Calu3 (cell line): Measurements from ENCODE around the gene CMTM8. TPM values are rescaled to one million over a fixed set of nuclear protein-coding genes. Genes with fewer than 3 reads are reported as not detected.

ENCODE experiments used
- BruUV-seq: library from RNA; stranded (reverse); fragments of 400-500 nt; replicated peaks from 2 replicates; lab custom pipeline; 2021; lab: Mats Ljungman, UMichigan
- CTCF ChIA-PET: fragments of 300-600 bp; sonication (Branson Sonifier 250); formaldehyde crosslinking; loops from one replicate; lab custom pipeline; 2022; ENCODE audit warnings: antibody characterized with exemption; lab: Charles Lee
- DNase-seq: peaks from one replicate; pipeline ENCODE4 v3.0.0; 2022
- H3K27ac Mint-ChIP-seq: one replicate; pipeline ENCODE4 v1.8.0; 2022; ENCODE audit warnings: mixed read lengths; ENCODE audit not compliant: unreplicated experiment
- H3K27me3 Mint-ChIP-seq: one replicate; pipeline ENCODE4 v1.8.0; 2022; ENCODE audit warnings: mixed read lengths; ENCODE audit not compliant: unreplicated experiment
- H3K36me3 Mint-ChIP-seq: one replicate; pipeline ENCODE4 v1.8.0; 2022; ENCODE audit warnings: mild to moderate bottlenecking, moderate library complexity, mixed read lengths; ENCODE audit not compliant: insufficient read depth, unreplicated experiment
- H3K4me1 Mint-ChIP-seq: one replicate; pipeline ENCODE4 v1.8.0; 2022; ENCODE audit warnings: mild to moderate bottlenecking, low read depth, mixed read lengths; ENCODE audit not compliant: unreplicated experiment
- H3K4me3 Mint-ChIP-seq: one replicate; pipeline ENCODE4 v1.8.0; 2022; ENCODE audit warnings: mild to moderate bottlenecking, low read depth, moderate library complexity, mixed read lengths; ENCODE audit not compliant: unreplicated experiment
- H3K9me3 Mint-ChIP-seq: one replicate; pipeline ENCODE4 v1.8.0; 2022; ENCODE audit warnings: low read depth, mixed read lengths; ENCODE audit not compliant: unreplicated experiment
- CTCF ChIP-seq: fragments of 200-600 bp; IDR thresholded peaks from one replicate; pipeline ENCODE4 v1.8.0; 2022; ENCODE audit warnings: antibody characterized with exemption; ENCODE audit not compliant: unreplicated experiment
- intact Hi-C: fragments of 100-400 bp; cut with micrococcal nuclease; formaldehyde crosslinking; loops from one replicate; pipeline ENCODE4 v1.10.0; 2022; ENCODE audit not compliant: unreplicated experiment
- total RNA-seq: library from RNA; stranded (reverse); gene quantifications from 2 replicates; pipeline ENCODE4 v1.2.3, GENCODE V29; 2022

Gene CMTM8
- total RNA-seq, 1 experiment from 2014 or later = 19.0 TPM

DNA sequence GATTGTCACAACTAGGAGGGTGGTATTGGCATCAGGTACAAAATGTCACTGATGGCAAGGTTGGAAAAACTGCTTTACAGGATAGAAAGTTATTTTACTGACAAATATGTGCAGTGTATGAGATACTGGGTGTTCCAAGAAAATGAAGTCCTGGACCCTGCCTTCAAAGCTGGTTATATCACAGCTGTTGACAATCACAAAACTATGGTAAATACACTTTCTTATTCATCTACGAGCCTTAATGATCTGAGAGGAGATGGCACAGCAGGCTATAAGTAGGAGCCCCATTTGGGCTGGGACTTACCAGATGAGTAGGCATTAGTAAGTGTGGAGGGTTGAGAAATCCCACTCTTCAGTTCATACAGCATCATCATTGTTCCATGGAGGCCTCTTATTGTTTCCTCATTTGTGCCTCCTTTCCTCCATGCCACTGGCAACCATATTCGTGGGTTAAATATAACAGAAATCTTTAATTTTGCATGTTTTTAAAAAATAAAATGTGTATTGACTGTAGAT, 66.9 kb downstream of the CMTM8 start:
- no peak overlapping the region for H3K27ac Mint-ChIP-seq
- H3K27me3 Mint-ChIP-seq = no peaks in the 10 kb centered on the region
- no peaks in the 10 kb centered on the region for H3K36me3 Mint-ChIP-seq
- no peak for DNase-seq
- H3K4me1 Mint-ChIP-seq = peaks cover 9% of the 10 kb centered on the region
- no peak overlapping the region for H3K4me3 Mint-ChIP-seq
- BruUV-seq = no TSS peak
- CTCF ChIA-PET = no interaction called here
- TF ChIP-seq CTCF = no peak
- H3K9me3 Mint-ChIP-seq = no peaks in the 10 kb centered on the region
- intact Hi-C loops = no loop called here

DNA sequence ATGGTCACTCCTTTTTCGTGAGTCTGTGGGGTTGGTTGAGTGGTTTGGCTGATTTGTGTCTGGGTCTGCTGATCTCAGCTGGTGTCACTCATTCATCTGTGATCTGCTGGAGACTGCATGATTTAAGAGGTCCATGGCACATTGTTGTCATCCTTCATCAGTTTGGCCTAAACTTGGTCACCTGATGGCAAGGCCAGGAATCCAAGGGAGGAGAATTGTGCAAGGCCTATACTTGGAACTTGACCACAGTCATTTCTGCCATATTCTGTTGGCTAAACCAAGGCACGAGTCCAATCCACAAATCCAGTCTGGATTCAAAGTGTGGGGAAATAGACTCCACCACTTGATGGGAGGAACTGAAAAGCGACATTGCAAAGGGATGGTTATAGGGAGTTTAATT, 67.6 kb downstream of the CMTM8 start:
- Mint-ChIP-seq H3K4me1 (peaks cover 9% of the 10 kb centered on the region), H3K36me3 (no peaks in the 10 kb centered on the region), H3K27ac (no peak overlapping the region), H3K9me3 (no peaks in the 10 kb centered on the region), H3K27me3 (no peaks in the 10 kb centered on the region), H3K4me3 (no peak overlapping the region)
- intact Hi-C loops = no loop called here
- DNase-seq = no peak
- CTCF ChIA-PET = no interaction called here
- no peak for TF ChIP-seq CTCF
- BruUV-seq = no TSS peak

DNA sequence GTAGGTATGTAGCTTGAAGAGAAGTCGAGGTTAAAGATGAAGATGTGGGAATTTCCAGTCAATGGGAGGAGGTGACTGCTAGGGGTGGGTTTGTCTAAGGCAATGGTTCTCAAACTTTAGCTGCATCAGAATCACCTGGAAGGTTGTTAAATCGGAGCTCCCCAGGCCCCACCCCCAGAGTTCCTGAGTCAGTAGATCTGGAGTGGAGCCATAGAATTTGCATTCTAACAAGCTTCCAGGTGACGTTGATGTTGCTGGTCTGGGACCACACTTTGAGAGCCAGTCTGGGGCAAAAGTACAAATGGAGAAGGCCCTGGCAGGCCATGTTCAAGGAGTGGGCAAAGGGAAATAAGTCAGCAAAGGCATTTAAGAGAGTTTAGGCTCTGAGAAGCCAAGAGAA, 69.1 kb downstream of the CMTM8 start:
- no peaks in the 10 kb centered on the region for H3K9me3 Mint-ChIP-seq
- BruUV-seq = no TSS peak
- intact Hi-C loops = no loop called here
- H3K36me3 Mint-ChIP-seq = no peaks in the 10 kb centered on the region
- no peak overlapping the region for H3K4me3 Mint-ChIP-seq
- H3K27me3 Mint-ChIP-seq = no peaks in the 10 kb centered on the region
- no peak for TF ChIP-seq CTCF
- H3K27ac Mint-ChIP-seq = no peak overlapping the region
- CTCF ChIA-PET = no interaction called here
- peaks cover 9% of the 10 kb centered on the region for H3K4me1 Mint-ChIP-seq
- DNase-seq = peak; percentile 10

DNA sequence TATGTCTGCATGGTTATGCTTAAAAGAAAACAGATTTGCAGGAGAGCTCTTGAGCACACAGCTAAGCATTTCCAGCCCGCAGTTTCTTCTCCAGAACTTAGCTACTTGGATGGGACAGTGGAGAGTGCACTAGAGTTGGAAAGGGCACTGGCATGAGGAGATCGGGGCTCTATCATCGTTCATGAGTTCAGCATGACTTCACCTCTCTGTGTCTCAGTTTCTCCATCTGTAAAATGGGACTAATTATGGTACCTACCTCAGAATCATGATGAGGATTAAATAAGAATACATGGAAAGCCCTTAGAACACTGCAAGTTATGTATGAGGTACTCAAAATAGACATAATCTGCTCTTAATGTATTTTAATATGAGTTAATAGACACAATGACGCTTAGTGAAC, 69.9 kb downstream of the CMTM8 start:
- Mint-ChIP-seq H3K27me3 (no peaks in the 10 kb centered on the region), H3K9me3 (no peaks in the 10 kb centered on the region), H3K4me3 (no peak overlapping the region), H3K36me3 (no peaks in the 10 kb centered on the region), H3K4me1 (peaks cover 12% of the 10 kb centered on the region), H3K27ac (no peak overlapping the region)
- intact Hi-C loops = no loop called here
- CTCF ChIA-PET = no interaction called here
- BruUV-seq = no TSS peak
- no peak for DNase-seq
- no peak for TF ChIP-seq CTCF
